Stimulated activated naive CD8-positive, alpha-beta T cell treated with anti-CD3 and anti-CD28 coated beads, Interleukin-15, amount 100 ng/mL, for 72 hours (primary cell): ENCODE data around the gene CDH13.

ENCODE experiments used
- ATAC-seq: fragments of 150-1000 bp; cut with Tn5 transposase; 2 replicates; pipeline ENCODE4 v1.10.0; 2021; ENCODE audit warnings: mild to moderate bottlenecking, moderate library complexity
- DNase-seq, 2 donors: peaks; one replicate each; pipeline ENCODE4 v3.0.0; 2021 to 2022
- H3K27ac Mint-ChIP-seq, 2 donors: one replicate each; pipeline ENCODE4 v1.8.0; 2022; ENCODE audit warnings: mild to moderate bottlenecking in 2 of 2, mixed read lengths in 2 of 2, moderate library complexity in 2 of 2
- H3K27me3 Mint-ChIP-seq: one replicate; pipeline ENCODE4 v1.8.0; 2022; ENCODE audit warnings: mixed read lengths
- H3K4me1 Mint-ChIP-seq: one replicate; pipeline ENCODE4 v1.8.0; 2022; ENCODE audit warnings: mild to moderate bottlenecking, mixed read lengths
- H3K4me3 Mint-ChIP-seq, 2 donors: one replicate each; pipeline ENCODE4 v1.8.0; 2022; ENCODE audit warnings: mild to moderate bottlenecking in 2 of 2, mixed read lengths in 2 of 2, moderate library complexity in 1 of 2
- H3K9me3 Mint-ChIP-seq, 2 donors: one replicate each; pipeline ENCODE4 v1.8.0; 2022; ENCODE audit warnings: mixed read lengths in 2 of 2

Gene CDH13

DNA sequence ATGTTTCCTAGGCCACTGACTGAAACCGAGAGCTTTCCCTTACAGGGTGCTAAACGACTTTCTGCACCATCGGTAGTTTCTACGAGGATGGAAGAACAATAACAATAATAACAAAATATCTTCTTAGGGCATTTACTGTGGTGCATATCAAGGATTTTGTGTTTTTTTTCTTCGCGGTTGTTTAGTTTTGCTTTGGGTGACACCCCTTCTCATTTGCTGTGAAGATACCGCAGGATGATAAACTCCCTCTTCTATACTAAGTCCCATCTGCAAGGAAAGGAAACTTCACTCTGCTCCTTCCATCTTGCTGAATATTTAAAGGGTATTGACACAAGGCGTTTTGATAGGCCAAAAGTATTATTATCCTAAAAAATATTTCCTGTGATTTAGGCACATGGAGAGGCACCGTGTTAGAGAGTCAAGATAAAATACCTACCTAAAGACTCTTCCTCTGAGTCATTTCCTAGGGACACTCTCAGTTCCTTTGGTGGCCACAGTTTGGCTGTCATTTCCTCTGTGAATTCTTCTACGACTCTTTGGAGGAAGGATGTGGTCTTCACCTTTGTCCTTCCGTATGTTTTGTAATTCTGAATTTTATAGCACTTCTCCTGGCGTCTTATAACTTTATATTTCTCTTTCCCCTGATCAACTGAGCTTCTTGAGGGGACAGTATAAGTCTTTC lies 318.8 kb downstream of the CDH13 start:
- Mint-ChIP-seq H3K27ac (no peak overlapping the region), H3K27me3 (peaks cover 8% of the 10 kb centered on the region), H3K4me1 (peaks cover 7% of the 10 kb centered on the region), H3K4me3 (no peak overlapping the region), H3K9me3 (peaks cover 0 to 5% of the 10 kb centered on the region in 2 donors)
- ATAC-seq: peak; percentile 54
- no peak for DNase-seq

DNA sequence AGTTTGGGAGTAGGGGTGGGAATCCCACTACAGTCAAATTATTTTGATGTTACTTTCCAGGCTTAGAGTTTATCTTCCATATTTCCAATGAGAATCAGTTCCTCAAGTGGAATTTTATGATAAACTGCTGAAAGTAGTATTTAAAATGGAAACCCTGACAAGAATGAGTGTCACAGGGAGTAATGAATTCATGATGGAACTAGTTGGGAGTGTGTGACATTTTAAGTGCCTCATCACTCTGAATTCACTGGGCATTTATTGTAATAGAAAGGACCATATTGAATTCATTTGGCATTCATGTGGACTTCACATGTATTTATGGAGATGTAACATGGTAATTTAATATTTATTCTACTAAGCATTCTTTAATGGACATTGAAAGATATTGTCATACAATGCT lies 320.9 kb downstream of the CDH13 start:
- H3K4me1 Mint-ChIP-seq: peaks cover 7% of the 10 kb centered on the region
- no peaks in the 10 kb centered on the region for H3K27me3 Mint-ChIP-seq
- ATAC-seq: no peak
- DNase-seq: no peak
- no peak overlapping the region for H3K4me3 Mint-ChIP-seq
- H3K27ac Mint-ChIP-seq: no peak overlapping the region
- peaks cover 0 to 8% of the 10 kb centered on the region in 2 donors for H3K9me3 Mint-ChIP-seq

DNA sequence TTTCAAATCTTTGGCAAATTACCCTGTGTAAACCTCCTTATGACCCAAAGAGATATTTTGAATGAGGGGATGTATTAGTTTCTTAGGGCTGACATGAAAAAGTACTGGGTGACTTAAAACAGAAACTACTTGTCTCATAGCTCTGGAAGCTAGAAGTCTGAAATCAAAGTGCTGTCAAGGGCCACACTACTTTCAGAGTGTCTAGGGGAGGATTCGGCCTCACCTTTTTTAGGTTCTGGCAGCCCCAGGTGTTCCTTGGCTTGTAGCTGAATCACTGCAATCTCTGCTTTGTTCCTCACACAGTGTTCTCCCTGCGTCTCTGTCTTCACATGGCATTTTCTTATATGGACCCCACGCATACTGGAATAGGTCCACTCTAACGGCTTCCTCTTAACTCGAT lies 322.2 kb downstream of the CDH13 start:
- Mint-ChIP-seq H3K4me3 (no peak overlapping the region), H3K27ac (no peak overlapping the region), H3K9me3 (peaks cover 0 to 8% of the 10 kb centered on the region in 2 donors), H3K27me3 (no peaks in the 10 kb centered on the region), H3K4me1 (peaks cover 7% of the 10 kb centered on the region)
- ATAC-seq: no peak
- DNase-seq: no peak

DNA sequence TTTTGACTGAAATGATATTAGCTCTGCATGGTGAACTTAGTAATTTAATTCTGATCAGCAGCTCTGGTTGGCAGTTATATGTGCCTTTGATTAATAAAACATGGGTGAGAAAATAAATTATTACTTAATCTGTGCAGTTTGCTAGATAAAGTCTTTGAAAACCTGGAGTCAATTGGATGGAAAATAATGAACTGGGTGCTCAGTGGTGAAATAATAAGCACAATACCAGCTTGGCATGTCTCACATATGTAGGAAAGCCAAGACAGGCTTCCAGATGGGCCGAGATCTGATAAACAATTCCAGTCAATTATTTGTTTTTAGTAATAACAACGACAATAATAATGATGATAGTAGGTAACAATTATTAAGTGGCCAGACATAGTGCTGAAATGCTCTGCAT lies 326.7 kb downstream of the CDH13 start:
- Mint-ChIP-seq H3K27ac (no peak overlapping the region), H3K27me3 (no peaks in the 10 kb centered on the region), H3K4me1 (no peaks in the 10 kb centered on the region), H3K9me3 (peaks cover 0 to 8% of the 10 kb centered on the region in 2 donors), H3K4me3 (no peak overlapping the region)
- ATAC-seq (no peak), DNase-seq (no peak)

DNA sequence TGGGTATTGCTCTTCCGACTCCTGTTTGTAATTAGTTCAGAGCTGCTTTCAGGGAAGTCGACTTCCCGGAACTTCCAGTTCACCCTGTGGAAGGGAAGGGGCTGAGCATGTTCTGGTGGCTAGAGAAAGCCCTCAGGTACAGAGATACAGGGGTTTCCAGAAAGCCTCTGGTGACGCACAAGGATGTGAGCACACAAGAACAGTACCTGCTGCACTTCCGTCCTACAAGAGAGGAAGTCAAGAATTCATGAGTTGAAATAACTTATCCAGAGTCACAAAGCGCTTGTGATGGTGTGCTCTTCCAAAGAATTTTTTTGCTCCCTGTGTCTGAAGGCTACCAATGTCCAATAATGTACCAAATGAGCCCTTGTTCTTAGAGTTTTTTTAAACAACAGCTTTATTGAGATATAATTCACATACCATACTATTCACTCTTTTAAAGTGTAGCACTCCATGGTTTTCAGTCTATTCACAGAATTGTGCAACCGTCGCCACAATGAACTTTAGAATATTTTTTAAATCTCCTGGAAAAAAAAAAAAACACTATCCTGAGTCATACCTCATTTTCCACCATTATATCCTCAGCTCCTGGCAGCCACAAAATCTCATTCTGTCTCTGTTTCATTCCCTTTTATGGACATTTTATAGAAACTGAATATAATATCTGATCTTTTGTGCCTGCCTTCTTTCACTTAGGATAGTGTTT lies 327.6 kb downstream of the CDH13 start:
- ATAC-seq (no peak), DNase-seq (no peak)
- H3K4me1 Mint-ChIP-seq: no peaks in the 10 kb centered on the region
- H3K9me3 Mint-ChIP-seq: peaks cover 0 to 8% of the 10 kb centered on the region in 2 donors
- H3K27ac Mint-ChIP-seq: no peak overlapping the region
- no peak overlapping the region for H3K4me3 Mint-ChIP-seq
- no peaks in the 10 kb centered on the region for H3K27me3 Mint-ChIP-seq

DNA sequence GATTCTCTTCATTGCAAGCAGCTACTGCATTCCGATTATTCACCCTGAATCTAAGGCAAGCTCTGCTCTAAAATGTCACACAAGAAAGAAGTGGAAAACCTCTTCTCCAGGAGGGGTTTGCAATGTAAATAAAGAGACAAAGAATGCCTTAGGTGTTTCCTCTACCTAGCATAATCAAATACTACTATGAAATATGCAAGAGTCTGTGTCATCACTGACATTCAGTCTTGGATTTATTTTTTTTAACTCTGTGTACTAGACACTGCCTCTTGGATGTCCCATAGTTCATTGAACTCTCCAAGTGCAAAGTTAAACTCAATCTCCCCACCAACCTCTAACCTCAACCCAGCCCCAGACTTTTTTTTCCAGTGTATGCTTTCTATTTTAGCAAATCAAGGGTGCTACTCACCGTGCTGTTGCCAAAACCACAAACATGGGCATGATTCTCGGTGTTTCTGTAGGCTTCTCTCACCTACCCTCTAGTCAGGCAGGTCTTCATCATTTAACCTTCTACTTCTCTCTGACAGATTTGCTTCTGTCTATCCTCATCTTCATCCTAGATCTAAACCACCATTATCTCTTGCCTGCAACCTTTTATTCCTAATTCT lies 329.1 kb downstream of the CDH13 start:
- no peak overlapping the region for H3K27ac Mint-ChIP-seq
- ATAC-seq (no peak), DNase-seq (no peak)
- no peaks in the 10 kb centered on the region for H3K4me1 Mint-ChIP-seq
- no peaks in the 10 kb centered on the region for H3K9me3 Mint-ChIP-seq
- no peaks in the 10 kb centered on the region for H3K27me3 Mint-ChIP-seq
- no peak overlapping the region for H3K4me3 Mint-ChIP-seq

DNA sequence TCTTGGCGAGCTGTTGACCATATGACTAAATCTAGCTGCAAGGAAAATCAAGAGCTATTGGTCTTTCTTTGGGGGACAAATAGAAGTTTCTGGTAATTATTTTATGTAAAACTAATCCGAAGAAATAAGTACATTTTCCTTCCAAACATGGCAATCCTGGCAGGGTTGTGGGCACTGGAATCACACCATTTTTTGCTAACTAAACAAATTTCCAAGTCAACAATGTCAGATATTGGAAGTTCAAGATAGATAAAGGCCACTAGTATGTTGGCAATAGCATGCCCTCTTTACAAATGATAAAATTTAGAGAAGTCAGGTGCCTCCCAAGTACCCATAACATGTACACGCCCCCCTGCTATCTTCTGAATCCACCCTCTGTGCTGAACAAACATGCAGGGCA lies 330.4 kb downstream of the CDH13 start:
- Mint-ChIP-seq H3K27ac (no peak overlapping the region), H3K27me3 (no peaks in the 10 kb centered on the region), H3K9me3 (no peaks in the 10 kb centered on the region), H3K4me3 (no peak overlapping the region), H3K4me1 (no peaks in the 10 kb centered on the region)
- DNase-seq: no peak
- no peak for ATAC-seq

DNA sequence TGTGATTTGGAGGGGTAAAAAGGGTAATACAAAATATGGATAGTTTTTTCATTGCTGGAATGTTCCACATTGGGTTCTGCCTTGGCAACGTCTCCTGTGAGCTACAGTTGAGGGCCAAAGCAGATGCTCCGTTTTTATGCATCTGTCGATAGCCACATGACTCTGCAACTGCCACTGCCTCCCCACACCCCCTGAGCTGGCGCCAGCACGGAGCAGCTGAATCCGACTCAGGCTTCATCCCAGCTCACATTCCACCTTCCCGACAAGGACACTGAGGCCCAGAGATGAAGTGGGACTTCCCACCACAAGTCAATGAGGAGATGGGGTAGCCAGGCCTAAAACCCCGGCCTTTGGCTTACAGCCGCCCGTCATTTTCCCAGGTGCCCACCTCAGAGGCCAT lies 334.1 kb downstream of the CDH13 start:
- DNase-seq (no peak), ATAC-seq (no peak)
- Mint-ChIP-seq H3K27me3 (no peaks in the 10 kb centered on the region), H3K27ac (no peak overlapping the region), H3K9me3 (peaks cover 0 to 5% of the 10 kb centered on the region in 2 donors), H3K4me3 (no peak overlapping the region), H3K4me1 (no peaks in the 10 kb centered on the region)

DNA sequence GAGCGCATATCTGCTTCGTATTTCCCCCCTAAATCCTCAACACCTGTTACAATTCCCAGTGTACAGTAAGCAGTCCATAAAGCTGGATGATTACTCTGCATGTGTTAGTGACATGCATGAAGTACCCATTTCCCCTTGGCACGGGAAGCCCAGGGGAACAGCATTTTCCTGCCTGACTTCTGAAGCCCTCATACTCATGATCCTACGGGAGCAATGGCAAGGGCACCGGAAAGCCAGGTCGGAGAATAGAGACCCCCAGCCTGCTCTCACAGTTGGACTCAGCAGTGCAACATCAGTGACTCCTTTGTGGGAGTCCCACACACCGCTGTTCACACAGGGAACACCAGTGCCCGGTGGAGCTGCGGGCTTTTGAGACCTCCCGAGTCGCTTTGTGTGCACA lies 336.9 kb downstream of the CDH13 start:
- Mint-ChIP-seq H3K27me3 (no peaks in the 10 kb centered on the region), H3K27ac (no peak overlapping the region), H3K4me3 (no peak overlapping the region), H3K9me3 (peaks cover 0 to 13% of the 10 kb centered on the region in 2 donors), H3K4me1 (no peaks in the 10 kb centered on the region)
- ATAC-seq (no peak), DNase-seq (no peak)

DNA sequence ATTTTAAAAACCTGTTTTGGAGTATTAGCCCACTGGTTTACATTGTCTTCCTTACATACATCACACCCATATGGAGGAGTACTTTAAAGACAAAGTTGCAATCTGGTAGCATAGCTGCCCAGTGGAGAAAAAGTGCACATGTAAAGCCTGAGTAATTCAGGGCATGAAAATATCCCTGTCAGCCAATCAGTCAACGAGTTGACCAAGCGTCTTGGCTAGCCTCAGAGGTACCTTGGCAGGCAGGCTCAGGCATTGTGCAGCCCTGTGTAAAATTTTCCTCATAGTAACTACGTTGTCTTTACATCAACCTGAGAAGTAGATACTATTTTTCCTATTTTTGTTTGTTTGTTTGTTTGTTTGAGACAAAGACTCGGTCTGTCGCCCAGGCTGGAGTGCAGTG lies 339.0 kb downstream of the CDH13 start:
- H3K4me1 Mint-ChIP-seq: no peaks in the 10 kb centered on the region
- DNase-seq (no peak), ATAC-seq (no peak)
- no peak overlapping the region for H3K4me3 Mint-ChIP-seq
- no peak overlapping the region for H3K27ac Mint-ChIP-seq
- peaks cover 0 to 13% of the 10 kb centered on the region in 2 donors for H3K9me3 Mint-ChIP-seq
- H3K27me3 Mint-ChIP-seq: no peaks in the 10 kb centered on the region

DNA sequence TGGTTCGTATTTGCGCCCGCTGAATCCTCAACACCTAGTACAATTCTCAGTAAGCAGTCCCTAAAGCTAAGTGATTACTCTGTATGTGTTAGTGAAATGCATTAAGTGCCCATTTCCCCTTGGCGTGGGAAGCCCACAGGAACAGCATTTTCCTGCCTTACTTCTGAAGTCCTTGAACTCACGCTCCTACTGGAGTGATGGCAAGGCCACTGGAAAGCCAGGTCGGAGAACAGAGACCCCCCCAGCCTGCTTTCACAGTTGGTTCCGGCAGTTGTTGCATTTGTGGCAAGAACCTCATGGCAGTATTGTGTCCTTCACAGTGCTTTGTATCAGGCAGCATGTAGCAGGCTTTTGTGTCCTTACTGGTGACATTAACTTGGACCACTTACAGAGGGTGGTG lies 340.7 kb downstream of the CDH13 start:
- Mint-ChIP-seq H3K27me3 (no peaks in the 10 kb centered on the region), H3K4me1 (no peaks in the 10 kb centered on the region), H3K4me3 (no peak overlapping the region), H3K9me3 (peaks cover 4 to 19% of the 10 kb centered on the region in 2 donors), H3K27ac (no peak overlapping the region)
- no peak for ATAC-seq
- no peak for DNase-seq

DNA sequence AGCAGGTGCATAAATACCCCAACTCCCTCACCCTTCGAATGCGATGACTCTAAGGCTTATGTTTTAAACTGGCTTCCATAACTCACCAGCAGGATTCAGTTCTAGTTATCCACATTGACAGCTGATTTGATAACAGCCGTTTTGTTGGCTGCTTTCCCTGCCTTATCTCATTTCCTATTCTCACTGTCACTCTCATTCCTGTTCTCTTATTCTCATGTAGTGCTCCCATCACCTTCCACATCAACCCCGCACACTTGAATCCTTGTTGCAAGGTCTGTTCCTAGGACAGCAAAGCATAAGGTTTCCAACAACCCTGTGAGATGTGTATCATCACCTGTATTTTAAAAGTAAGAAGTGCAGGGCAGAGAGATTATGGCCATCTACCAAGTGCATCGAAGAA lies 344.4 kb downstream of the CDH13 start:
- Mint-ChIP-seq H3K9me3 (peaks cover 14 to 19% of the 10 kb centered on the region in 2 donors), H3K27me3 (no peaks in the 10 kb centered on the region), H3K4me3 (no peak overlapping the region), H3K27ac (no peak overlapping the region), H3K4me1 (no peaks in the 10 kb centered on the region)
- DNase-seq: no peak
- ATAC-seq: no peak

DNA sequence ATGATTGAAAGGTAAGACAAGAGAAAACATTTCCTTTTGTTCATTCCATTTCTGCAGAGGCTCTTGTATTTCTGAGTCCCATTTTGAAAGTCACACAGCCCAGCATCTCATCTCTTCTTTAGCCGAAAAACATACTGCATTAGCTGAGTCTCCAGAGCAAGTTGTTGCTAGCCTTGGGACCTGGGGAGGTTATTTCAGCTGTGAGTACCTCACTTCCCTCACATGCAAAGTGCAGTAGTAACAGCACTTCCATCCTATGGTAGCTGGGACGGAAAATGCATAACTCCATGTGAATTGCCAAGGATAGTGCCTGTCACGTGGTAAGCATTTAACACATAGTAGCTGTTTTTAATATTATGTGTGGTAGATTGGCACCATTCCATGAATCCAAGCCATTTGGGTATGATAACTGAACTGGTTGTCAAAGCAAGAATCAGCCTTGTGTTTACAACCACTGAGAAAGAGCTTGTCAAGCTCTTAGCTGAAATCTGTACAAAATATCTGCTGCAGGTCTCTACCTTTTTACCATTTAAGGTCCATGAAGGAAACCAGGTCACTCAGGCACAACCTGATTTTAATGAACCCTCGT lies 345.7 kb downstream of the CDH13 start:
- Mint-ChIP-seq H3K4me1 (no peaks in the 10 kb centered on the region), H3K27me3 (no peaks in the 10 kb centered on the region), H3K9me3 (peaks cover 6 to 27% of the 10 kb centered on the region in 2 donors), H3K4me3 (no peak overlapping the region), H3K27ac (no peak overlapping the region)
- DNase-seq (no peak), ATAC-seq (no peak)

DNA sequence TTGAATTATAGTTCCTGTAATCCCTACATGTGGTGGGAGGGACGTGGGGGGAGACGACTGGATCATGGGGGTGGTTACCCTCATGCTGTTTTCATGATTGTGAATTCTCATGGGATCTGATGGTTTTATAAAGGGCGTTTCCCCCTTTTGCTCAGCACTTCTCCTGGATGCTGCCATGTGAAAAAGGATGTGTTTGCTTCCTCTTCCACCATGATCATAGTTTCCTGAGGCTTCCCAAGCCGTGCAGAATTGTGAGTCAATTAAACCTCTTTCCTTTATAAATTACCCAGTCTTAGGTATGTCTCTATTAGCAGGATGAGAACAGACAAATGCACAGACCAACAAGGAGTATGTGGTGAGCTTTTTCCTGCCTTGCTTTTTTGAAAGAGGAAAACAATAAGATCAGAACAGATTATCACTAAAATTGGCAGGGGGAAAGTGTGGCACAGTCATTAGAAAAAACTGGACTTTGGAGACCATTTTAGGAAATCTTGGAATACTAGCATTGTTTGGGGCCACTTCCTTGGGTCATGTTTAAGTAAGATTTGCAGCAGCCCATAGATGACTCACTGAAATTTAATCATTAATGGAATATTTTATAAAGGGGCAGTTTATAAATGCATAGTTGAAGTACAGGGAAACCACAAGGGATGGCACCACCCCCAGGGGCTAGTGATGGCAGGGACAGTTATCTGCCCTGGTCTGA lies 352.8 kb downstream of the CDH13 start:
- Mint-ChIP-seq H3K4me3 (no peak overlapping the region), H3K27me3 (no peaks in the 10 kb centered on the region), H3K27ac (no peak overlapping the region), H3K9me3 (peaks cover 5 to 33% of the 10 kb centered on the region in 2 donors), H3K4me1 (no peaks in the 10 kb centered on the region)
- ATAC-seq: no peak
- no peak for DNase-seq

DNA sequence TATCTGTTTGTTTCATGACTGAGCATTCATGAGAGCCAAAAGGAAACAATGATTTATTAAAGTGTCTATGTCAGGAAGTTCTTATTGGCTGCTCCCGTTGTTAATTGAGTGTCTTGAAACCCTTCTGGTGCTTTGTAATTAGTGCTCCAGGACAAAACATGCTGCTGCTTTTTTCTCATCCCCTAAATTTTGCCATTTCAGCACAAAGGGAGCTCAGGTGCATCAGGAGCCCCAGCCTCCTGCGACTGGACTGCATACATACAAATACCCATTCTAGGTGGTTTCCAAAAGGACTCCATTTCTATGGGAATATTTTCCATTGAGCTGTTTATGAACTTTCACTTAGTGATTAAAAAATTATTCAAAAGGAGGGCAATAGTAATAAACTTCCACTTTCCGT lies 354.0 kb downstream of the CDH13 start:
- no peak overlapping the region for H3K27ac Mint-ChIP-seq
- H3K9me3 Mint-ChIP-seq: peaks cover 5 to 30% of the 10 kb centered on the region in 2 donors
- DNase-seq (no peak), ATAC-seq (no peak)
- no peaks in the 10 kb centered on the region for H3K4me1 Mint-ChIP-seq
- no peak overlapping the region for H3K4me3 Mint-ChIP-seq
- H3K27me3 Mint-ChIP-seq: no peaks in the 10 kb centered on the region
